H1 (cell line): ENCODE measurements around the gene HMSD. TPM values are rescaled to one million over a fixed set of nuclear protein-coding genes. Genes with fewer than 3 reads are reported as not detected.

Source experiments
- BCL11A ChIP-seq, 2 experiments: IDR thresholded peaks; one replicate each; pipeline ENCODE4 v1.6.1; 2011; ENCODE audit warnings: low read depth in 2 of 2, low read length in 2 of 2, mild to moderate bottlenecking in 2 of 2
- polyA plus RNA-seq, 7 experiments: library from polyadenylated mRNA; depleted of rRNA in 3 of 7; stranded (reverse) in 5 of 7; unstranded in 2 of 7; fragments of >200 nt in 5 of 7; fragments of 200-250 nt in 2 of 7; gene quantifications; 1 replicate in 5 of 7; 2 replicates in 1 of 7; 4 replicates in 1 of 7; pipeline versions ENCODE4 v1.2.1 to v1.2.3, GENCODE V29; 2011 to 2013; ENCODE audit warnings: missing spikeins in 2 of 7, mixed read lengths in 2 of 7
- total RNA-seq: library from RNA; stranded (reverse); fragmentation: NEBNext Ultra II Directional; extraction: Animal tissue kit (Norgen Biotek cat#: 25700); gene quantifications from 2 replicates; pipeline ENCODE4 v1.2.1, GENCODE V29; 2021

Gene HMSD
- total and polyA plus RNA-seq, 2 of the 8 experiments (the other 6 are each of a cell fraction or from before 2014, with no cell fraction given): 1.3 to 3.0 TPM

DNA sequence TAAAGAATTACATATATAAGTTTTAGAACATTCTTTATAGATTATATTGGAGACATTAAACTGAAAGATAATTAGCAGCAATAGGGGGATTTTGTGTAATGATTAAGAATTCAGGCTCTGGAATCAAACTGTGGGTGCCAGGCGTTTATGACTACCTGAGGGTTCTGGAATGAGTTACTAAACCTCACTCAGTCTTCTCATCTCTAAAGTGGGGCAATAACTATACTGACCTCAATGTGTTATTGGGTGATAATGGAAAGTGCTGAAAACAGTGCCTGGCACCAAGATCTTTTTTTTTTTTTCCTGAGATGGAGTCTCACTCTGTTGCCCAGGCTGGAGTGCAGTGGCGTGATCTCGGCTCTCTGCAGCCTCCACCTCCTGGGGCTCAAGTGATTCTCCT is 27.9 kb downstream of the HMSD start (continued):
- TF ChIP-seq BCL11A (IDR thresholded peaks at IDR 0.05; ENCODE audit: low read depth in 2 of 2, low read length in 2 of 2): no peak
